Choroid plexus epithelial cell (primary cell): ENCODE results near the gene FCMR.

Experiments used
- DNase-seq: peaks from one replicate; pipeline ENCODE4 v3.0.0-alpha.2; 2010; ENCODE audit warnings: low read depth
- H3K4me3 ChIP-seq: 2 replicates; pipeline ENCODE4 v1.5.1; 2011; ENCODE audit warnings: low read depth, mild to moderate bottlenecking, control low read depth, low read length, moderate library complexity
- TF ChIP-seq, protein P1 (sequence below): conservative IDR thresholded peaks from 2 replicates; pipeline ENCODE4 v1.5.1; 2011; ENCODE audit warnings: low read depth, mild to moderate bottlenecking, control low read depth, inconsistent platforms, low read length, moderate library complexity

The FCMR gene

GRCh38 chr1:206912445-206913095 lies 9.2 kb downstream of the FCMR start:
- no peak overlapping the region for H3K4me3 ChIP-seq
- DNase-seq = peak; percentile 90
- TF ChIP-seq, protein P1, sequence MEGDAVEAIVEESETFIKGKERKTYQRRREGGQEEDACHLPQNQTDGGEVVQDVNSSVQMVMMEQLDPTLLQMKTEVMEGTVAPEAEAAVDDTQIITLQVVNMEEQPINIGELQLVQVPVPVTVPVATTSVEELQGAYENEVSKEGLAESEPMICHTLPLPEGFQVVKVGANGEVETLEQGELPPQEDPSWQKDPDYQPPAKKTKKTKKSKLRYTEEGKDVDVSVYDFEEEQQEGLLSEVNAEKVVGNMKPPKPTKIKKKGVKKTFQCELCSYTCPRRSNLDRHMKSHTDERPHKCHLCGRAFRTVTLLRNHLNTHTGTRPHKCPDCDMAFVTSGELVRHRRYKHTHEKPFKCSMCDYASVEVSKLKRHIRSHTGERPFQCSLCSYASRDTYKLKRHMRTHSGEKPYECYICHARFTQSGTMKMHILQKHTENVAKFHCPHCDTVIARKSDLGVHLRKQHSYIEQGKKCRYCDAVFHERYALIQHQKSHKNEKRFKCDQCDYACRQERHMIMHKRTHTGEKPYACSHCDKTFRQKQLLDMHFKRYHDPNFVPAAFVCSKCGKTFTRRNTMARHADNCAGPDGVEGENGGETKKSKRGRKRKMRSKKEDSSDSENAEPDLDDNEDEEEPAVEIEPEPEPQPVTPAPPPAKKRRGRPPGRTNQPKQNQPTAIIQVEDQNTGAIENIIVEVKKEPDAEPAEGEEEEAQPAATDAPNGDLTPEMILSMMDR = peak; percentile 87

- TF ChIP-seq, protein P1 = peak; percentile 79
- H3K4me3 ChIP-seq = no peak overlapping the region
- DNase-seq = peak; percentile 84
Measured at GRCh38 chr1:206911064-206911663, 10.6 kb downstream of the FCMR start.

DNA sequence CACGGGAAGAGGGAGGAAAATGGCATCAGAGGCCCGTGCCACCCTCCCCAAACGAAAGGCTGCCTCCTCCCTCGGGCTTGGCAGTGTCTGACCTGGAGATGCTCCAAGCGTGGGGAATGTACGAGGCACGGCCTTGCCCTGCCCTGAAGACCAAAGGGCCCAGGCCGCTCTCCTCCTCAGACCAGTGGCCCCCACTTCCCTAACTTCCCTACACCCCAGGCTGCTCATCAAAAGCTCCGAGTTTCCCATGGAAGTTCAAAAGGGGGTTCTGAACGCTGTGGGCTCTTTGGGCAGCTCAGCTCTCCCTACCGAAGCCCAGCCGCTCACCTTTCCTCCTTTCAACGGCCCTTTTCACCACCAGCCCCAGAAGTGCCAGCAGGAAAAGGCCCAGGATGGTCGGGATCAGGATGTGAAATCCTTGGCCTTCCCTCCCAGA lies 11.8 kb downstream of the FCMR start:
- TF ChIP-seq, protein P1 = no peak
- H3K4me3 ChIP-seq = peak overlapping the region; percentile 53
- no peak for DNase-seq

DNA sequence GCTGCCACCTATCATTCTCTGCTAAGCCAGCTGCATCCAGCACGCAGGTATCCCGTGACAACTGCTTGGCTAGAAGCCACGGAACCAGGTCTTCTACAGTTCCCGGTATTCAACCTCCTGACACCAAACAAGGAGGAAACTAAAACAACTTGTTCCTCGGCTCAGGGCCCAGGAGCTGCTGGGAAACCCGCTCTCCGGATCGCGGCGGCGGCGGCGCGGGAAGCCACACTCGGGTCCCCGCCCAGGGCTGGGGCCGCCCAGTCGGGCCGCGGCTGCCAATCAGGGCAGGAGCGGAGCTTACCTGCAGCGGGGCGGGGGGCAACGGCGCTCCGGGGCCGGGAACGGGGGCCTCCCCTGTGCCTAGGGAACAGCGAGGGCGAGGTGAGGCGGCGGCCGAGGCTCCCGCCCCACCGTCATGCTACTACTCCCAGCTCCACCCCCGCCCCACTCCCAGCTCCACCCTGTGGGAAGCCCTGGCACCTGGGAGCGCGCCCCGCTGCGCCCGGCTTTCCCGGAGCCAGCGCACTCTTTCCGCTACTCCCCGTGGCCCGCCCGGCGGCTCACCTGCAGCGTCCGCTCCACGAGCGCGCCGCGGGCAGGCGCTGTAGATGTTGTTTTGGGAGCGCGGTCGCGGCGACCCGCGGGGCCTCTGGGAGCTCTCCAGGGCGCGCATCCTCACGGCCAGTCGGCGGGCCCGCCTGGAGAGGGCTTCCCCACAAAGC lies 12.4 kb downstream of the FCMR start:
- DNase-seq = peak; percentile 72
- H3K4me3 ChIP-seq = peak overlapping the region; percentile 53
- TF ChIP-seq, protein P1 = no peak

- no peak for DNase-seq
- H3K4me3 ChIP-seq = no peak overlapping the region
- TF ChIP-seq, protein P1 = no peak
Measured at GRCh38 chr1:206908038-206908437, 13.7 kb downstream of the FCMR start.

GRCh38 chr1:206907304-206907991 lies 14.3 kb downstream of the FCMR start:
- DNase-seq = no peak
- TF ChIP-seq, protein P1 = peak; percentile 55

More at GRCh38 chr1:206907304-206907991, 14.3 kb downstream of the FCMR start:
- H3K4me3 ChIP-seq = no peak overlapping the region
